Lung (tissue), 12 donors: ENCODE results near the gene MTA1. TPM values are rescaled to one million over a fixed set of nuclear protein-coding genes. Genes with fewer than 3 reads are reported as not detected.

Experiments
- ATAC-seq: fragments of 200-7000 bp; cut with Tn5 transposase; one replicate; pipeline ENCODE4 v1.9.1; 2020; ENCODE audit warnings: moderate number of reproducible peaks; ENCODE audit not compliant: insufficient read depth, low FRiP score
- DNase-seq, 3 donors: peaks; one replicate each; pipeline ENCODE4 v3.0.0-alpha.2; 2013 to 2017
- H3K27ac ChIP-seq, 2 donors: one replicate each; pipeline ENCODE4 v1.5.1; 2013; ENCODE audit warnings: mild to moderate bottlenecking in 2 of 2, moderate library complexity in 2 of 2, control low read depth in 1 of 2, inconsistent platforms in 1 of 2, low read depth in 1 of 2, low read length in 1 of 2
- H3K27me3 ChIP-seq, 3 donors: one replicate each; pipeline ENCODE4 v1.5.1; 2013; ENCODE audit warnings: low read length in 2 of 3; ENCODE audit not compliant: control insufficient read depth in 3 of 3, insufficient read depth in 3 of 3
- H3K36me3 ChIP-seq, 4 donors: one replicate each; pipeline ENCODE4 v1.5.1; 2013; ENCODE audit warnings: low read length in 4 of 4, mild to moderate bottlenecking in 1 of 4, moderate library complexity in 1 of 4; ENCODE audit not compliant: control insufficient read depth in 4 of 4, insufficient read depth in 4 of 4
- H3K4me1 ChIP-seq, 5 donors: one replicate each; pipeline ENCODE4 v1.5.1; 2013; ENCODE audit warnings: low read length in 5 of 5, mild to moderate bottlenecking in 2 of 5, moderate library complexity in 1 of 5; ENCODE audit not compliant: control insufficient read depth in 5 of 5, insufficient read depth in 5 of 5
- H3K4me3 ChIP-seq: one replicate; pipeline ENCODE4 v1.5.1; 2013; ENCODE audit warnings: mild to moderate bottlenecking, control low read depth, moderate library complexity
- H3K9ac ChIP-seq, 2 donors: one replicate each; pipeline ENCODE4 v1.5.1; 2013; ENCODE audit warnings: low read length in 2 of 2, control low read depth in 1 of 2; ENCODE audit not compliant: insufficient read depth in 1 of 2
- H3K9me3 ChIP-seq, 4 donors: one replicate each; pipeline ENCODE4 v1.5.1; 2013; ENCODE audit warnings: low read length in 3 of 4, mild to moderate bottlenecking in 1 of 4, moderate library complexity in 1 of 4; ENCODE audit not compliant: control insufficient read depth in 4 of 4, insufficient read depth in 3 of 4
- WGBS, 2 donors: extraction: QIAGEN DNeasy Blood & Tissue Kit; methylation state at CpG; one replicate each; pipeline ENCODE4 v1.1.7; 2013; 5-methylcytosine and 5-hydroxymethylcytosine counted together
- polyA plus RNA-seq, 2 donors: library from polyadenylated mRNA; stranded (reverse); fragments of 200-250 nt; gene quantifications; one replicate each; pipeline ENCODE4 v1.2.1, GENCODE V29; 2013
- total RNA-seq, 2 donors: library from RNA; depleted of rRNA in 1 of 2; stranded (reverse); fragments of >200 nt in 1 of 2; gene quantifications; one replicate each; pipeline ENCODE4 v1.2.1, GENCODE V29; 2014 to 2021
- TF ChIP-seq, protein P1 (sequence below): IDR thresholded peaks from 2 replicates; pipeline ENCODE4 v1.5.1; 2012; ENCODE audit warnings: mild to moderate bottlenecking; ENCODE audit errors: control extremely low read depth, extremely low read depth
- donor health status: control.
- donor health status: control.
- donor health status: Bipolar disorder and iron deficiency.
- donor health status: healthy.
- donor health status: DM: yes; HTN: yes; CAD: no.

Gene MTA1
- total and polyA plus RNA-seq, 4 donors, result 40.2 to 113 (median 63.6) TPM

DNA sequence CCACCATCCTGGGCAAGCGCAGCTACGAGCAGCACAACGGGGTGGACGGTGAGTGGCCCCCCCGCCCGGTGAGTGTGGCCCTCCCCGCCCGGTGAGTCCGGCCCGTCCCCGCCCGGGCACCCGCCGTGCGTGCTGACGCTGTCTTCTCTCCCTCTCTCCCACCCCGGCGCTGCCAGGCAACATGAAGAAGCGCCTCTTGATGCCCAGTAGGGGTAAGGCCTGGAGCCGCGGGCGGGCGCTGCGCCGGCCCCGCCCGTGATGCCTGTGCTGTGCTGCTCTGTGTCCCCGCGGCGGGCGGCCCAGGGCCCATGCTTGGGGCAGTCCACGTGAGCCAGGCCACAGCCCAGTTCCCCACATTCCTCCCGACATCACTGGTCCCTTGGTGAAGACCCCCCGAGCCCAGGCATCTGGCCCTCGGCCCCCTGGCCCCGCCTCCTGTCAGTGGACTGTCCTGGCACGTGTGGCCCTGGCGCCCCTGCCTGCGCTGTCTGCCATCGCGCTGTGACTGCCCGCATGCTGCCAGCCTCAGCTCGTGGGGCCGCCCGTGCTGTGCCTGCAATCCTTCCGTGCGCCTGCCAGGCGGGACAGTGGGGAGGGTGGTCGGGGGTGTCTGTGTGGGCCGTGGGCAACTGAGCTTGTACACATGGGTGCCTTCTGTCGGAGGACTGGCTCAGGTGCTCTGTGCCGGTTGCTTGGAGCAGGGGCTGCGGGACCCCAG, 47.1 kb downstream of the MTA1 start:
- H3K27me3 ChIP-seq, result no peaks in the 10 kb centered on the region
- peak overlapping the region; percentile 7 to 91 for H3K27ac ChIP-seq
- peaks cover 0 to 62% (median 12%) of the 10 kb centered on the region in 4 donors for H3K36me3 ChIP-seq
- peaks cover 4 to 47% (median 14%) of the 10 kb centered on the region in 5 donors for H3K4me1 ChIP-seq
- DNase-seq (no peak), ATAC-seq (no peak)
- H3K4me3 ChIP-seq, result no peak overlapping the region
- WGBS, 2 donors, result 90 to 92% methylated on average over 50 to 53 of the region's 53 CpGs
- H3K9me3 ChIP-seq, result no peaks in the 10 kb centered on the region
- TF ChIP-seq, protein P1, sequence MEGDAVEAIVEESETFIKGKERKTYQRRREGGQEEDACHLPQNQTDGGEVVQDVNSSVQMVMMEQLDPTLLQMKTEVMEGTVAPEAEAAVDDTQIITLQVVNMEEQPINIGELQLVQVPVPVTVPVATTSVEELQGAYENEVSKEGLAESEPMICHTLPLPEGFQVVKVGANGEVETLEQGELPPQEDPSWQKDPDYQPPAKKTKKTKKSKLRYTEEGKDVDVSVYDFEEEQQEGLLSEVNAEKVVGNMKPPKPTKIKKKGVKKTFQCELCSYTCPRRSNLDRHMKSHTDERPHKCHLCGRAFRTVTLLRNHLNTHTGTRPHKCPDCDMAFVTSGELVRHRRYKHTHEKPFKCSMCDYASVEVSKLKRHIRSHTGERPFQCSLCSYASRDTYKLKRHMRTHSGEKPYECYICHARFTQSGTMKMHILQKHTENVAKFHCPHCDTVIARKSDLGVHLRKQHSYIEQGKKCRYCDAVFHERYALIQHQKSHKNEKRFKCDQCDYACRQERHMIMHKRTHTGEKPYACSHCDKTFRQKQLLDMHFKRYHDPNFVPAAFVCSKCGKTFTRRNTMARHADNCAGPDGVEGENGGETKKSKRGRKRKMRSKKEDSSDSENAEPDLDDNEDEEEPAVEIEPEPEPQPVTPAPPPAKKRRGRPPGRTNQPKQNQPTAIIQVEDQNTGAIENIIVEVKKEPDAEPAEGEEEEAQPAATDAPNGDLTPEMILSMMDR, result no peak
- no peak overlapping the region for H3K9ac ChIP-seq

DNA sequence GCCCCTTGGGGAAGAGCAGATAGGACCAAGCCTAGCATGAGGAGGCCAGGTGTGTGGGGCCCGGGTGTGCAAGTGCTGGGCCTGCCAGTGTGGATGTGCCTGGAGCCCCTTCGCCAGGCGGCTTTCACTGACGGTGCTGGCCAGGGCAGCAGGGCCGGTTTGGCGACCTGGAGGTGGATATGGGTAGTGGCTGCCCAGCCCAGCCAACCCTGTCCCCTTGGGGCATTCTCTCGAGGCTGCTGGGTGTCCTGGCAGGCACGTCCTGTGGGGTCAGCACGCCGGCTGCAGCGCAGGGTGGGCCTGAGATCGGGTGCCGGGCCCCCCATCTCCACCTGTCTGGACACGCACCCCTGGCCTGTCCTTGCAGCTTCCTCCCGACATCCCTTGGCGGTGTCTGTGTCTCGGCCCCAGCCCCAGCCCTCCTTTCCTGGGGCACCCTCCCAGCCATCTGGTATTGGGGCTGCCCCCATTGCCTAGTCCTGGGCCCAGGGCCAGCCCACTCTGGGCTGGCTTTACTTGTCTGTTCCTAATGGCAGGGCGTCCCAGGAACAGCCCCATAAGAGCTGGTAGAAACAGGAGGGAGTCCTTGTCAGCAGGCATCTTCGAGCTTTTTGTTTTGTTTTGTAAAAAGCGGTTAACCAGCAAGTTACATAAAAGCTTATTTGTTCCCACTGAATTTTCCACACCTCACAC, 47.8 kb downstream of the MTA1 start:
- H3K9ac ChIP-seq, result no peak overlapping the region
- H3K9me3 ChIP-seq, result no peaks in the 10 kb centered on the region
- H3K27ac ChIP-seq, result peak overlapping the region; percentile 7 to 91
- H3K4me1 ChIP-seq, result peaks cover 4 to 54% (median 18%) of the 10 kb centered on the region in 5 donors
- 90 to 96% methylated on average over 16 to 20 of the region's 20 CpGs for WGBS, 2 donors
- peaks cover 0 to 58% (median 12%) of the 10 kb centered on the region in 4 donors for H3K36me3 ChIP-seq
- no peak overlapping the region for H3K4me3 ChIP-seq
- H3K27me3 ChIP-seq, result no peaks in the 10 kb centered on the region
- TF ChIP-seq, protein P1, result no peak
- DNase-seq (no peak), ATAC-seq (no peak)

GRCh38 chr14:105467942-105468471, 48.4 kb downstream of the MTA1 start:
- no peak overlapping the region for H3K9ac ChIP-seq
- 89 to 92% methylated on average over 22 of the region's 22 CpGs for WGBS, 2 donors
- H3K4me3 ChIP-seq, result no peak overlapping the region

More at GRCh38 chr14:105467942-105468471, 48.4 kb downstream of the MTA1 start:
- DNase-seq, result no peak
- no peaks in the 10 kb centered on the region for H3K27me3 ChIP-seq
- H3K36me3 ChIP-seq, result peaks cover 0 to 56% (median 12%) of the 10 kb centered on the region in 4 donors
- no peak for ATAC-seq
- TF ChIP-seq, protein P1, result no peak
- peak overlapping the region in 1 of 2 donors; percentile 91 for H3K27ac ChIP-seq
- no peaks in the 10 kb centered on the region for H3K9me3 ChIP-seq
- peaks cover 4 to 60% (median 22%) of the 10 kb centered on the region in 5 donors for H3K4me1 ChIP-seq
